Coronary artery (tissue), 2 donors: ENCODE data around the gene MRPS2.

Experiments
- DNase-seq: peaks from one replicate; pipeline ENCODE4 v3.0.0-alpha.2; 2017; ENCODE audit warnings: low spot score
- H3K27ac ChIP-seq, 2 donors: fragments of 200-600 bp; sonication (generic); one replicate each; pipeline ENCODE4 v1.5.1; 2016 to 2019
- H3K4me3 ChIP-seq: fragments of 200-600 bp; sonication (generic); 2 replicates; pipeline ENCODE4 v1.5.1; 2016; ENCODE audit warnings: mild to moderate bottlenecking, moderate library complexity
- TF ChIP-seq, protein P1 (sequence below): fragments of 200-600 bp; sonication (generic); IDR thresholded peaks from one replicate; pipeline ENCODE4 v1.5.1; 2019; ENCODE audit warnings: antibody characterized with exemption

Gene MRPS2

DNA sequence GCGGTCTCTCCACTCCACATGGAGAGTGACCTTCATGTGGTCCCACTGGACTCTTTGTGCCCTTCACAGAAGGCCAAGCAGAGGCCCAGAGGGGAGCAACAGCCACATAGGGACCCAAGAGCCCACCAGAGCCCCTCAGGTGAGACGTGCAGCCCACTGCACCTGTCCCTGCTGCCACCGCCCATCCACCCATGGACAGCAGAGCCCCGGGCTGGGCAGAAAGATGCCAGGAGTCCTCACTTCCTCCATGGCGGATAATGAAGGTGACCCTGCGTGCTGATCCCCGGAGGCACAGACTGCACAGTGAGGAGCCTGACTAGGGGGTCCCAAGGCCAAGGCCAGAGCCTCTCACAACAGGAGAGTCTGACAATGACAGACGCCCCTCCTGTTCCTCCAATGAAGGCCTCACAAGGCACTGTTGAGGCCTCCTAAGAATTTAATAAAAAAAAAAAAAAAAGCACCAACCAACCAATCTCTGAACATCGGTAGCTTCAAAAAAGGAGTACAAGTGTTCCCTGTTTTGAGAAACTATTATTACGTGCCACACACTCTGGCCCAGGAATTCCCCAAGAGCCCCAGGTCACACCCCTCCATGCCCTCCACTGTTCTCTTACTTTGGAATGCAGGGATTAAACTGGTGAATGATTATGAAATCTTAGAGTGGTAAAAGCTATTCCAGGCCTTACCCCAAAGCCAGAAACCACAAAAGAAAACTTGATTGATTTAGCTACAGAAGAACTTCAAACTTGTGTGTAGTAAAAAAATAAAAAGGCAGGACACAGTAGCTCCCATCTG, 23.7 kb upstream of the MRPS2 start:
- Histone ChIP-seq H3K4me3 (no peak overlapping the region), H3K27ac (no peak overlapping the region)
- TF ChIP-seq, protein P1, sequence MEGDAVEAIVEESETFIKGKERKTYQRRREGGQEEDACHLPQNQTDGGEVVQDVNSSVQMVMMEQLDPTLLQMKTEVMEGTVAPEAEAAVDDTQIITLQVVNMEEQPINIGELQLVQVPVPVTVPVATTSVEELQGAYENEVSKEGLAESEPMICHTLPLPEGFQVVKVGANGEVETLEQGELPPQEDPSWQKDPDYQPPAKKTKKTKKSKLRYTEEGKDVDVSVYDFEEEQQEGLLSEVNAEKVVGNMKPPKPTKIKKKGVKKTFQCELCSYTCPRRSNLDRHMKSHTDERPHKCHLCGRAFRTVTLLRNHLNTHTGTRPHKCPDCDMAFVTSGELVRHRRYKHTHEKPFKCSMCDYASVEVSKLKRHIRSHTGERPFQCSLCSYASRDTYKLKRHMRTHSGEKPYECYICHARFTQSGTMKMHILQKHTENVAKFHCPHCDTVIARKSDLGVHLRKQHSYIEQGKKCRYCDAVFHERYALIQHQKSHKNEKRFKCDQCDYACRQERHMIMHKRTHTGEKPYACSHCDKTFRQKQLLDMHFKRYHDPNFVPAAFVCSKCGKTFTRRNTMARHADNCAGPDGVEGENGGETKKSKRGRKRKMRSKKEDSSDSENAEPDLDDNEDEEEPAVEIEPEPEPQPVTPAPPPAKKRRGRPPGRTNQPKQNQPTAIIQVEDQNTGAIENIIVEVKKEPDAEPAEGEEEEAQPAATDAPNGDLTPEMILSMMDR = no peak
- no peak for DNase-seq

DNA sequence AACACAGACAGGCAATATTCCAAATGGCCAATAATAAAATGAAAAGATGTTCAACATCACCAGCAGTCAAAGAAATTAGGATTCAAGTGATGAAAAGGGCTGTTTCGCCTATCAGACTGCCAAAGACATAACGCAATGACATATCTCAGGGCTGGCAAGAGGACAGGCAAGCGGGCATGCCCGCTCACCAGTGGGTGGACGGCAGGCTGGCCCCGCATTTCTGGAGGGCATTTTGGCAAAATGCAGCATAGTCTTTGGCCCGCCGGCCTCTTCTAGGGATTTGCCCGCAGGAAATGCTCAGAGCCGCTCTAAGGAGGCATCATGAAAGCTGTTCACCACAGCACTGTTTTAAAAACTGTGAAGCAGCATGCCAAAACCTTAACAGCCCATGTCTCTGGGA, 22.3 kb upstream of the MRPS2 start:
- H3K27ac ChIP-seq = peak overlapping the region in 1 of 2 donors; percentile 87

DNA sequence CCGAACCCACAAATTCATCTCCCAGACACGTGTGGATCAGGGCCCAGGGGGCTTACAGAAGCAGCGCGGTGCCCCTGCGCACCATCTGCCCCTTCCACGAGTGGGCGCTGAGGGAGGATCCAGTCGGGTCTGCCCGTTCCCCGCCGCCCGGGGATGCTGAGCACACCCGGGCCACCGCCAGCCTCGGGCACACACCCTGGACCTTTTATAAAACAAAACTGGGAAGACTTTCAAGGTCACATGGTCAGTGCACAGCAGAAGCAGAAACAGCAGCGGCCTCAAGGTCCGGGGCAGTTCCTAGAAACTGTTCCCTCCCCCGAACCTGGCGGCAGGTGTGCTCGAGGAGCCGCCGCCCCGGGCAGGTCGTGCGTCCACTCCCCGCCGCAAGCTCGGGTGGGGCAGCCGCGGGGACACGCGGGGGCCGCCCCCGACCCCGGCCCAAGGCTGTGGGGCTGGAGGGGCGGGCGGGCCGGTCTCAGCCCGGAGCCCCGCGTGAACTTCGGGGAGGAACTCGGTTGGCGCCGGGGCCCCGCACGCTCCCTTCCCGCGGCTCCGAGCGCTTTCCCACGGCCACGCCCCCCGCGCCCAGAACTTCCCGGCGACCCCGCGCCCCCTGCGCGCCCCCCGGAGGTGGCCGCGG, 21.5 kb upstream of the MRPS2 start:
- Histone ChIP-seq H3K4me3 (peak overlapping the region; percentile 99), H3K27ac (peak overlapping the region; percentile 59 to 87)
- TF ChIP-seq, protein P1 = no peak
- no peak for DNase-seq

More for the DNA sequence above, 22.3 kb upstream of the MRPS2 start:
- H3K4me3 ChIP-seq = no peak overlapping the region
- no peak for DNase-seq
- TF ChIP-seq, protein P1 = no peak

DNA sequence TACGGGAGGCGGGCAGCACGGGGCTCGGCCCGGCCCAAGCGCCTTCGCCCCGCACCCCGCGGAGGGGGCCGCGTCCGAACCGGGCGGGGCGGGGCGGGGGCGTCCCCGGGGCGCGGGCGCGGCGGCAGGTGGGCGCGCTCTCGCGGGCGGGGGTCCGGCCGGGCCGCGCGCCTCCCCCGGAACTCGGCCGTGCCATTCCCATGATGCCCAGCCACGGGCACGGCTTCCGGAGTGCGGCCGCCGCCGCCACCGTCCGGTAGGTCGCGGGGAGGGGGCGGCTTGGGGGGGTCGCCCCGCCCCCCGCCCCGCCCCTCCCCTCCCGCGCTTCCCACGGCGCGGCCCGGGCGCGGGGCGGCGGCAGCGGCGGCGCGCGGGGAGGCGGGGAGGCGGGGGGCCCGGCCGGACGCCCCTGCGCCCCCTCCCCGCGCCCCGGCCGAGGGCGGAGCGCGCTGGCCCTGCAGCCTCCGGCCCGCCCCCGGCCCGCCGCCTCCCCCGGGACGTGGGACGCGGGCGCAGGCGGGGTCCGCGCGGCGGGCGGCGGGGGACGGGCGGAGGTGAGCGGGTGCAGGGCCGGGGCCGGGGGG, 20.9 kb upstream of the MRPS2 start, which contains the start of gene PPP1R26:
Gene PPP1R26, plus strand, starts transcription at position 314 of the 584 bp plus-strand sequence. CDS start 4,729 bp downstream, outside the sequence.
- peak within 1 kb of the TSS; percentile 99 for H3K4me3 ChIP-seq
- DNase-seq = no peak
- TF ChIP-seq, protein P1 = no peak
- peak within 1 kb of the TSS; percentile 59 to 87 for H3K27ac ChIP-seq

DNA sequence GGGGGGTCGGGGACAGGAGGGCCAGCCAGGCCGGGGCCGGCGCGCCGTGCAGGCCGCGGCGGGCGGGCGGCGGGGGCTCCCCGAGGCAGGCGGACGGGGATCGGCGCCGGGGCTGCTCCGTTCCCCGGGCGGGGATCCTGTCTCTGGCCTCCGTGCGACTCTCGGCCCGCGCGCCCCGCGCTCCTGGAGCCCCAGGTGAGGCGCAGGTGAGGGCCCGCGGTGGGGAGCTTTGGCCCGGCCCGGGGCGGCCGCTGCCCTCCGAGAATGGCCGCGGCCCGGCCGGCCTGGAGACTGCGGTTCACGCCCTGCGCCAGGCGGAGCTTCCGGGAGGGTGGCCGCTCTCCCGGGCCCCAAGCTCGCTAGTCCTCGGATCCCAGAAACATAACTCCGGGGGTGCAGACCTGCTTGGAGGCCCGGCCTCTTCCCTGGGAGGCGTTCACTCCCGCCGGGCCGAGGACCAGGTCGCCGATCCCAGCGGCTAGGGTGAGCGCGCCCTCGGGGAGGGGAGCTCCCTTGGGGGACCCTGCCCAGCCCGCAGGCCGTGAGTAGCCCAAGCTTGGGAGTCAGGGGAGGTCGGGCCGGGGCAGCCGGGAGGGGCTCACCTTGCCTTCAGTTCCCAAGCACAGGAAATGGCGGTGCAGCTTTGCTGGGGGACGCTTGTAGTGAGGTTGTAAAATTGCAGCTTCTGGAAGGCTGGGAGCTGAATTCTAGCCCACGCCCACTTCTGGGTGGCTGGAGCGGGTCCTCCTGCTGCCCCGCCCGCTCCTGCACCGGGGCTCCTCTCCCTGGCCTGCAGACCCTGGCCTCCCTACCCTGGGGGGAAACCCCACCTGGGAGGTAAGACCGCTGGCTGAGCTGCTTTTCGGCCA, 20.2 kb upstream of the MRPS2 start:
- H3K4me3 ChIP-seq = peak overlapping the region; percentile 99
- DNase-seq = no peak
- TF ChIP-seq, protein P1 = no peak
- H3K27ac ChIP-seq = peak overlapping the region; percentile 11 to 87

DNA sequence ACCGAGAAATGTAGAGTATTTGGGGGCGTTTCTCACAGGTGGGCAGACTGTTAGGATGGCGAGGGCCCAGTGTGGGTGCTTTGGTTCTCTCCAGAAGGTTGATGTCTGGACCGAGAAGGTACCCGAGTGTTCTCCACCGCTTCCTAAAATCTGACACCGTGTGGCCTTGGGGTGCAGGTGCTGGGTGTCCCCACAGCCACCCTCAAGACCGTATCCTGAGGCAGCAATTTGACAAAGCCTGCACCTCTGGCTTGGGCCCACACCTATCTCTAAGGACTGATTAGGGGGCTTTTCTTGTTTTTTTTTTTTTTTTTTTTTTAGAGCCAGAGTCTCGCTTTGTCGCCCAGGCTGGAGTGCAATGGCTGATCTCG, 19.6 kb upstream of the MRPS2 start:
- DNase-seq = no peak
- TF ChIP-seq, protein P1 = no peak
- Histone ChIP-seq H3K27ac (no peak overlapping the region), H3K4me3 (peak overlapping the region; percentile 99)
